Measurements from ENCODE around the gene RWDD1.

DNA sequence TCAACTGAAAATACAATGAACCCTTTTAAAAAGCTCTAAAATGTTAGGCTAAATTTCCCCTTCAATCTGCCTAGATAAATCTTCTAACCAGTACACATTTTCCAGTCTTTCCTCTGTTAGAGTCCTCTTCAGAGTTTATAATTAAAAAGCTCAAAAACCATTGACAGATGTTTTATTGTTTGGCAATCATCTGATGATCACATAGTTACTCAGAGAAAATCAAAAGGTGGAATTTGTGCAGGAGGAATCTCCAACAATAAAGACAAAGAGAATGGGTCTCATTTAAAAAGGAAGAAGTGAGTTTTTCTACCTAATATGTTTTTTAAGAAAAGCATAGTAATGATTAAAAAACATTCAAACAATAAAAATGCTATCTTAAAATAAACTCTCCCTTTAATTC is 28.9 kb upstream of the RWDD1 start:
- TF ChIP-seq, protein P1, sequence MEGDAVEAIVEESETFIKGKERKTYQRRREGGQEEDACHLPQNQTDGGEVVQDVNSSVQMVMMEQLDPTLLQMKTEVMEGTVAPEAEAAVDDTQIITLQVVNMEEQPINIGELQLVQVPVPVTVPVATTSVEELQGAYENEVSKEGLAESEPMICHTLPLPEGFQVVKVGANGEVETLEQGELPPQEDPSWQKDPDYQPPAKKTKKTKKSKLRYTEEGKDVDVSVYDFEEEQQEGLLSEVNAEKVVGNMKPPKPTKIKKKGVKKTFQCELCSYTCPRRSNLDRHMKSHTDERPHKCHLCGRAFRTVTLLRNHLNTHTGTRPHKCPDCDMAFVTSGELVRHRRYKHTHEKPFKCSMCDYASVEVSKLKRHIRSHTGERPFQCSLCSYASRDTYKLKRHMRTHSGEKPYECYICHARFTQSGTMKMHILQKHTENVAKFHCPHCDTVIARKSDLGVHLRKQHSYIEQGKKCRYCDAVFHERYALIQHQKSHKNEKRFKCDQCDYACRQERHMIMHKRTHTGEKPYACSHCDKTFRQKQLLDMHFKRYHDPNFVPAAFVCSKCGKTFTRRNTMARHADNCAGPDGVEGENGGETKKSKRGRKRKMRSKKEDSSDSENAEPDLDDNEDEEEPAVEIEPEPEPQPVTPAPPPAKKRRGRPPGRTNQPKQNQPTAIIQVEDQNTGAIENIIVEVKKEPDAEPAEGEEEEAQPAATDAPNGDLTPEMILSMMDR (IDR thresholded peaks at IDR 0.05) = no peak
- no peak for TF ChIP-seq ZFX (IDR thresholded peaks at IDR 0.05; ENCODE audit: borderline replicate concordance)
